Aorta (tissue), 5 donors: ENCODE results near the gene ANLN. TPM values are rescaled to one million over a fixed set of nuclear protein-coding genes. Genes with fewer than 3 reads are reported as not detected.

Experiments
- ATAC-seq: fragments of 200-7000 bp; cut with Tn5 transposase; one replicate; pipeline ENCODE4 v1.9.1; 2022; ENCODE audit warnings: moderate library complexity; ENCODE audit not compliant: low FRiP score
- DNase-seq, 2 donors: peaks; one replicate each; pipeline ENCODE4 v3.0.0-alpha.2; 2020
- H3K27ac ChIP-seq, 2 donors: one replicate each; pipeline ENCODE4 v1.5.1; 2013; ENCODE audit warnings: low read length in 2 of 2, mild to moderate bottlenecking in 2 of 2, moderate library complexity in 2 of 2, control low read depth in 1 of 2, inconsistent platforms in 1 of 2, low read depth in 1 of 2
- H3K27me3 ChIP-seq, 2 donors: one replicate each; pipeline ENCODE4 v1.6.1; 2013; ENCODE audit warnings: control low read depth in 1 of 2, low read length in 1 of 2, mild to moderate bottlenecking in 1 of 2, moderate library complexity in 1 of 2; ENCODE audit not compliant: insufficient read depth in 2 of 2, control insufficient read depth in 1 of 2
- H3K36me3 ChIP-seq, 2 donors: one replicate each; pipeline ENCODE4 v1.6.1; 2013; ENCODE audit warnings: control low read depth in 1 of 2, low read length in 1 of 2, mild to moderate bottlenecking in 1 of 2; ENCODE audit not compliant: insufficient read depth in 2 of 2, control insufficient read depth in 1 of 2
- H3K4me1 ChIP-seq, 2 donors: one replicate each; pipeline ENCODE4 v1.6.1; 2013; ENCODE audit warnings: low read length in 2 of 2, control low read depth in 1 of 2, mild to moderate bottlenecking in 1 of 2, moderate library complexity in 1 of 2; ENCODE audit not compliant: insufficient read depth in 2 of 2, control insufficient read depth in 1 of 2
- H3K4me3 ChIP-seq, 2 donors: one replicate each; pipeline ENCODE4 v1.5.1; 2013; ENCODE audit warnings: low read length in 2 of 2, control low read depth in 1 of 2, mild to moderate bottlenecking in 1 of 2
- H3K9me3 ChIP-seq: one replicate; pipeline ENCODE4 v1.6.1; 2013; ENCODE audit warnings: mild to moderate bottlenecking, low read length; ENCODE audit not compliant: control insufficient read depth
- WGBS, 2 donors: extraction: QIAGEN DNeasy Blood & Tissue Kit; methylation state at CpG; one replicate each; pipeline ENCODE4 v1.1.7; 2013; 5-methylcytosine and 5-hydroxymethylcytosine counted together
- intact Hi-C, 2 donors: fragments of 100-400 bp; cut with DNase I; formaldehyde crosslinking; loops; one replicate each; pipeline versions ENCODE4 v1.14.2 to v1.15.0; 2022
- polyA plus RNA-seq, 2 donors: library from polyadenylated mRNA; stranded (reverse); fragments of 200-250 nt; gene quantifications; one replicate each; pipeline ENCODE4 v1.2.3, GENCODE V29; 2013
- total RNA-seq, 2 donors: library from RNA; stranded (reverse); fragmentation: NEBNext Ultra II Directional; extraction: Animal tissue kit (Norgen Biotek cat#: 25700); gene quantifications; one replicate each; pipeline ENCODE4 v1.2.1, GENCODE V29; 2021
- donor health status: healthy with polysubstance abuse.
- donor health status: Bipolar disorder and iron deficiency.
- donor health status: DM: no; HTN: no; CAD: no.
- donor health status: DM: no; HTN: no; CAD: no.
- donor health status: DM: yes; HTN: yes; CAD: no.

The ANLN gene
- total and polyA plus RNA-seq, 4 donors, result 1.9 to 3.8 (median 2.8) TPM

GRCh38 chr7:36403452-36403851, 13.8 kb downstream of the ANLN start:
- ATAC-seq (no peak), DNase-seq (no peak)
- H3K9me3 ChIP-seq, result no peaks in the 10 kb centered on the region
- no peaks in the 10 kb centered on the region for H3K36me3 ChIP-seq
- H3K4me3 ChIP-seq, result no peak overlapping the region
- H3K4me1 ChIP-seq, result no peaks in the 10 kb centered on the region
- no peaks in the 10 kb centered on the region for H3K27me3 ChIP-seq
- WGBS, 2 donors, result 96 to 98% methylated on average over 7 of the region's 7 CpGs
- no peak overlapping the region for H3K27ac ChIP-seq
- intact Hi-C loops, result no loop called here

- H3K4me3 ChIP-seq, result no peak overlapping the region
- H3K36me3 ChIP-seq, result no peaks in the 10 kb centered on the region
- no peak for DNase-seq
- no peak for ATAC-seq
- intact Hi-C loops, result no loop called here
- H3K27me3 ChIP-seq, result no peaks in the 10 kb centered on the region
- 57 to 63% methylated on average over 7 of the region's 7 CpGs for WGBS, 2 donors
- H3K27ac ChIP-seq, result no peak overlapping the region
- H3K9me3 ChIP-seq, result no peaks in the 10 kb centered on the region
- H3K4me1 ChIP-seq, result no peaks in the 10 kb centered on the region
Measured at GRCh38 chr7:36404639-36405408, 15.2 kb downstream of the ANLN start.

GRCh38 chr7:36405409-36405803, 15.7 kb downstream of the ANLN start:
- H3K36me3 ChIP-seq, result no peaks in the 10 kb centered on the region
- ATAC-seq (no peak), DNase-seq (no peak)
- intact Hi-C loops, result no loop called here
- 81% methylated on average over 1 of the region's 1 CpG for WGBS, 2 donors
- H3K4me1 ChIP-seq, result no peaks in the 10 kb centered on the region
- H3K4me3 ChIP-seq, result no peak overlapping the region
- no peak overlapping the region for H3K27ac ChIP-seq
- no peaks in the 10 kb centered on the region for H3K27me3 ChIP-seq
- H3K9me3 ChIP-seq, result no peaks in the 10 kb centered on the region

GRCh38 chr7:36406156-36406555, 16.5 kb downstream of the ANLN start:
- no peak overlapping the region for H3K4me3 ChIP-seq
- WGBS, 2 donors, result 46 to 56% methylated on average over 5 of the region's 5 CpGs
- H3K4me1 ChIP-seq, result no peaks in the 10 kb centered on the region
- no peak for DNase-seq
- no peak for ATAC-seq
- H3K27me3 ChIP-seq, result no peaks in the 10 kb centered on the region
- no peak overlapping the region for H3K27ac ChIP-seq
- intact Hi-C loops, result no loop called here
- no peaks in the 10 kb centered on the region for H3K36me3 ChIP-seq
- no peaks in the 10 kb centered on the region for H3K9me3 ChIP-seq

- Histone ChIP-seq H3K4me1 (no peaks in the 10 kb centered on the region), H3K27ac (no peak overlapping the region), H3K4me3 (no peak overlapping the region), H3K27me3 (no peaks in the 10 kb centered on the region), H3K36me3 (no peaks in the 10 kb centered on the region), H3K9me3 (no peaks in the 10 kb centered on the region)
- intact Hi-C loops, result no loop called here
- ATAC-seq (no peak), DNase-seq (no peak)
- WGBS, 2 donors, result 95% methylated on average over 8 of the region's 8 CpGs
Measured at GRCh38 chr7:36407636-36408550, 18.2 kb downstream of the ANLN start.

- intact Hi-C loops, result no loop called here
- WGBS, 2 donors, result 62 to 75% methylated on average over 2 of the region's 2 CpGs
Measured at GRCh38 chr7:36408589-36408988, 18.9 kb downstream of the ANLN start.

GRCh38 chr7:36409180-36409579, 19.5 kb downstream of the ANLN start:
- Histone ChIP-seq H3K4me3 (no peak overlapping the region), H3K27ac (no peak overlapping the region), H3K9me3 (no peaks in the 10 kb centered on the region), H3K36me3 (no peaks in the 10 kb centered on the region), H3K27me3 (no peaks in the 10 kb centered on the region), H3K4me1 (no peaks in the 10 kb centered on the region)
- no peak for DNase-seq
- 89 to 94% methylated on average over 1 of the region's 1 CpG for WGBS, 2 donors
- ATAC-seq, result no peak
- intact Hi-C loops, result no loop called here

More at GRCh38 chr7:36408589-36408988, 18.9 kb downstream of the ANLN start:
- Histone ChIP-seq H3K9me3 (no peaks in the 10 kb centered on the region), H3K27me3 (no peaks in the 10 kb centered on the region), H3K36me3 (no peaks in the 10 kb centered on the region), H3K27ac (no peak overlapping the region), H3K4me1 (no peaks in the 10 kb centered on the region), H3K4me3 (no peak overlapping the region)
- DNase-seq, result no peak
- ATAC-seq, result no peak

- WGBS, 2 donors, result 77 to 81% methylated on average over 2 of the region's 2 CpGs
- intact Hi-C loops, result no loop called here
- Histone ChIP-seq H3K27ac (no peak overlapping the region), H3K4me3 (no peak overlapping the region), H3K9me3 (no peaks in the 10 kb centered on the region), H3K36me3 (no peaks in the 10 kb centered on the region), H3K4me1 (no peaks in the 10 kb centered on the region), H3K27me3 (no peaks in the 10 kb centered on the region)
- ATAC-seq, result no peak
- DNase-seq, result no peak
Measured at GRCh38 chr7:36415144-36415543, 25.5 kb downstream of the ANLN start.
